GM20431 (cell line): ENCODE results near the gene ORMDL3.
"Not testable (repeated sequence)": the region's sequence is repeated elsewhere in the genome, so short reads cannot be mapped to it uniquely, and the experiment has no call there.

Experiments
- in situ Hi-C: fragments of 300-500 bp; cut with MseI, MboI; formaldehyde crosslinking; loops from one replicate; pipeline ENCODE4 v1.15.0; 2020; ENCODE audit warnings: low sequenced_read_pairs; ENCODE audit not compliant: unreplicated experiment

Gene ORMDL3

GRCh38 chr17:39899215-39899614, 28.2 kb downstream of the ORMDL3 start:
- in situ Hi-C loops: no loop called here

DNA sequence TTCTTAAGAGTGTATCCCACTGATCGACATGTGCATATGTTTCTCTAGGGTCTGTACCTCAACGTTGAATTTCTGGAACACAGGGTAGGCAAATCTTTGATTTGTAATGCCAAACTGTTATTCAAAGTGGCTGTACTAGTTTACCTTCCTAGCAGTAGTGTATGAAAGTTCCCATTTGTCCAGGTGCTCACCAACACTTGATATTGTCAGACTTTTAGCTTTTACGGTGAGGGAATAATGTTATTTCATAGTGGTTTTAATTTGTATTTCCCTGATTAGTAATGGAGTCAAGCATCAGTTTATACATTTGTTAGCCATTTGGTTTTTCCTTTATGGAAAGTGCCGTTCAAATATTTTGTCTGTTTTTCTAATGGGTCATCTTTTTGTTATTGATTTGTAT, 29.3 kb downstream of the ORMDL3 start:
- in situ Hi-C loops: no loop called here

DNA sequence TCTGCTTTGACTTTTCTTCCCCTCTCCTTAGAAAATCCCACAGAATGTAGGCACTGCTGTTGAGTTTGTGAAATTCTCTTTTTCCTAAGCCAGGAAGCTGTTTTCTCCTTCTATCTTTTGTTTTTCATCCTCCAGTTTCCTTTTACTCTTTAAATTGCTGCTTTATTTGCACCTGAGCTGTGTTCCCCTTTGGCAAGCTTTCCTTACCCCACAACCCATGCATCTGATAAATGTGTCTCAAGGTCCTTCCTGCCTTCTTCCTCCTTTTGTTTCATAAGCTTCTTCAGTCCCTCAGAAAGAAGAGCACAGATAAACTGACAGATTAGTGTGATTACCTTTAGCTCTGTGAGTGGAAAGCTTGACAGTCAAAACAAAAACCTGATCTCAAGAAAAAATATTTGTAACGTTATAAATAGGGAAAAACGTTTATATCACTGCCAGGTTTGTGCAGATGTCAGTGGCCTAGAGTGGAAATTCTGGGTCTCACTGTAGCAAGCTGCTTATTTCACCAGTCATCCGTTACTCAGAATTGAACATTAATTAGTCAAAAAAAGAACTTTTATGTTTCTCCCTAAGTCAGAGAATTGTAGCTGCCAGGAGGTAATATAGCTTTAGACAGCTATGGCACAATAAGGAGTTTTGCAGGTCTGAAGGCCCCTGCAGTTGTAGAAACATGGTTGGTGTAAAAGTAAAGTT, 32.6 kb downstream of the ORMDL3 start:
- in situ Hi-C loops: no loop called here

DNA sequence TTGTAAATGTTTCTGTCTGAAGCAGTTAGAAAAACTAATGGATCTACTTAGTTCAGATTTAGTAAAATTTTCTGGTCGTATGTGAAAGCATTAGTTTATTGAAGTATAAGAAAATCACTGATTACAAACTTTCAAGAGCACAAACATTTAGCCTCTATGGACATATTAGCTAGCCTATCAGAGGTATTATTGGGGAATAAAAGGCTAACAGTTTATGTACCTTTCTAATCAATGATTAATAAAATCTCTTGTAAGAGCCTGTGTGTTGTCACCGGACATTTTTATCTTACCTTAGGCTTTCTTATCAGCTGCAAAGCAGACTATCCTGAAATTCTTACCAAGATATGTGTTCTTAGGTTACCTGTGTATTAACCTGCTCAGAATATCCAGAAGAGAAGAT, 38.2 kb downstream of the ORMDL3 start:
- in situ Hi-C loops: no loop called here

- in situ Hi-C loops: no loop called here
Observed at GRCh38 chr17:39887078-39887477, 40.3 kb downstream of the ORMDL3 start.

DNA sequence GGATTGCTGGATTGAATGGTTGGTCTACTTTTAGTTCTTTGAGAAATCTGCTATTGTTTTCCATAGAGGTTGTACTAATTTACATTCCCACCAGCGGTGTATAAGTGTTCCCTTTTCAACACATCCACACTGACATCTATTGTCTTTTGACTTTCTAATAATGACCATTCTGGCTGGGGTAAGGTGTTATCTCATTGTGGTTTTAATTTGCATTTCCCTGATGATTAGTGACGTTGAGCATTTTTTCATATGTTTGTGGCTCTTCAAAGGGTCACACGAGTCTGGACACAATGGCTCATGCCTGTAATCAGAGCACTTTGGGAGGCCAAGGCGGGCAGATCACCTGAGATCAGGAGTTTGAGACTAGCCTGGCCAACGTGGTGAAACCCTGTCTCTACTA, 41.3 kb downstream of the ORMDL3 start:
- in situ Hi-C loops: not testable (repeated sequence)

DNA sequence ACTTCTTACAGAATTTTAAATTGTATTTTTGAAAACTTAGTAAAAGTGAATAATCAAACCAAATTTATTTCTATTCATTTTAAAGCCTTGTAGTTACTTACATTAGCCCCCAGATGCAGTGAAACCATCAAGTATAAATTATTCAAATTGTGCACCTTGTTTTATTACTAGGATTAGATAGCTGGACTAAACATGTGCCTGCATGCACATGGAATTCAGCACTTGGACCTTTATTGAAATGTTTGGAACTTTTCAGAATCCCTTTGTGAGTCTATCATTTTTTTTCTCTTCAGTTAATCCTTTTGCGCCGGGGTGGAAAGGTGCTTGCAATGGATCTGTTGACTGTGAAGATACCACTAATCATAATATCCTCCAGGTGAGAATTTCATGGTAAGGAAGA, 54.6 kb downstream of the ORMDL3 start:
- in situ Hi-C loops: loop anchor here (10.0 kb wide), 1 partner anchor 102 kb away; no protein-coding TSS in a partner anchor

DNA sequence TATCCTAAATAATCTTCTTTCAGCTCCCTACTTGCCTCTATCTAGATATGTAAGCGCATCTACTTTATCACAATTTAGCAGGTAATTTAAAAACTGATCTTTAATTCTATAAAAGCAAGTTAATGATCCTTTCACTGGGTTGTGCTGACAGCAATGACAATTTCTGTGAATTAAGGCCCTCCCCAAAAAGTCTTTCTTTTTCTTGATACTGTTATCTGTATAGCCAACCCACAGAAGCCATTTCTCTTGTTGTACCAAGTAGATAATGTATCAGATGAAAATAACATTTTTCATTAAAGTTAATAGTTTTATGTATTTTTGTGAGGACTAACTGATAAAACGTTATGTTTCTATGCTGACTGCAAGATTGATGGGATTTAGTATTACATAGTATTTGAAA, 55.6 kb downstream of the ORMDL3 start:
- in situ Hi-C loops: loop anchor here (10.0 kb wide), 1 partner anchor 103 kb away; no protein-coding TSS in a partner anchor
